HG03196 (cell line): ENCODE results near the gene IFT27.

Experiments used
- ATAC-seq: cut with Tn5 transposase; IDR thresholded peaks from one replicate; pipeline ENCODE4 v1.9.1; 2021; ENCODE audit not compliant: unreplicated experiment

IFT27 gene

GRCh38 chr22:36727927-36728488, 47.9 kb downstream of the IFT27 start:
- no peak for ATAC-seq

GRCh38 chr22:36727110-36727509, 48.8 kb downstream of the IFT27 start:
- ATAC-seq, result no peak

DNA sequence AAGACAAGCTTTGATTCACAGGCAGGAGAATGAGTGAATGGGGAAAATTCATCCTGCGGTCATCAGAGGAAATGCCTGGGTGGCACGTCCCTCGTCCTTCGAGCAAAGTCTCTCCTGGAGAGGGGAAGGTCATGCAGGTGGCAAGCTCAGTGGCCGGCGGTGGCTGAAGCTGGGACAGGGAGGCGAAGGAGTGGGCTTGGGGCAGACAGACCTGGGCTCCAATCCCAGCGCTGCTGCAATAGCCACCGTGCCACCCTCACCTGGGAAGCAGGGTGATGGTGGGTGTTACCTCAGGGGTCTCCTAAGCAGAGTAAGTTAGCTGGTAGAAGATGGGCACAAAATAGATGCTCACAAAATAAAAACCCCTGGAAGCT, 49.9 kb downstream of the IFT27 start:
- no peak for ATAC-seq

DNA sequence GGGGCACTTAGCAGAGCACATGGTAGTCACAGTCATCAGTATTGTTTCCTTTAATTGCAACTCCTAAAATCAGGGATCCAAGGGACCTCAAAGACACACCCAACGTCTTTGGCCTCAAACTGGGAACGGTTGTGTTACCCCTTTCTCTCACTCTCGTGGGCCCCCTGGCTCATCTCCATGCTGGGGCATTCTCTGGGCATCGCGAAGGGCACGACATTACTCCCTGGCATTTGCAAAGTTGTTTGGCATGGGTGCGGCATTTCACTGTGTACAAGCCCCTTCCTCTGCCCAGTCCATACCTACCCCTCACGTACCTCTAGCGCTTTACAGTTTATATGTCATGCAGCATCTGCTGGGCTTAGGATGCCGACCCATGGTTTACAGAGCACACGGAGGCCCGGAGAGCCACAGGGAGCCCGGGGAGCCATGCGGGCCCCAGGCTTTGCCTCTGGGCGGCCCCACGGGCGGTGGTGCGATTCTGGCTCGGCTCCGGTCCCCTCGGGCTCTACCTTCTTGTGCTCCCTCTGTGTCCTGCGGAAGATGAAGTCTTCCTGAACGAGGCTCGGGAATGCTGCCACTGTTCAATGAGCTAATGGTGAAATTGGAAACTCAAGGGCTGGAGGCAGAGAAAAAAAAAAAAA, 50.4 kb downstream of the IFT27 start:
- ATAC-seq, result no peak

GRCh38 chr22:36724836-36725235, 51.1 kb downstream of the IFT27 start:
- no peak for ATAC-seq

DNA sequence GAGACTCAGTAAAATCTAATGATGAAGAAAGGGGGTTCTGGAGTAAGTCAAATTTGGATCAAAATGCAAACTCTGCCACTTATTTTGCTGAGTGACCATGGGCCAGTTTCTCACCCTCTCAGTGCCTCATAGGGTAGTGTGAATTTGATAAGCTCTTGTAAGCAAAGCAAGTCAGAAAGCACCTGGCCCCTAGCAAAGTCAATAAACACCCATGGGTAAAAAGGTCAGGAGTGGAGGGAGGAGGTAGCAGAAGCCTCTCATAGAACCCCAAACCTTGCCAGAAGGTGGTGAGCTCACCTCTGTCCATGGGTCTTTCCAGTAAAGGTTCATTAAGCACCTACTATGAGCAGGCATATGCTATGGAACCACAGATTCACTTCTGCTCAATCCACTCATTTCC, 53.9 kb downstream of the IFT27 start:
- ATAC-seq, result no peak

DNA sequence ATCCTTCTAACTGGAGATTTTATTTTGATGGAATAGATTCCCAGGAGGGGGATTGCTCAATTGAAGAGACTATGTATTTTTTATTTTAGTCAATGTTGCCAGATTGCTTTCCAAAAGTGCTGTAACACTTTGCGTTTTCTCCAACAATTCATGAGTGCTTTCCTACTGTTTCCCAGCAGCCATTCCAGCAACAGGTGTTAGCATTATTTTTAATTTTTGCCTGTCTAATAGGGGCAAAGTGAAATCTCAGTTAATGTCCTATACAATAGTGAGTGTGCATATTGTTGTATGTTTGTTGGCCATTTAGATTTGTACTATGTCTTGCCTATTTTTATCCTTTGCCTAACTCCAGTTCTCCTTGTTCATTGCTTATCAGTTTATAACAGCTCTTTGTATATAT, 60.3 kb downstream of the IFT27 start:
- ATAC-seq, result no peak

DNA sequence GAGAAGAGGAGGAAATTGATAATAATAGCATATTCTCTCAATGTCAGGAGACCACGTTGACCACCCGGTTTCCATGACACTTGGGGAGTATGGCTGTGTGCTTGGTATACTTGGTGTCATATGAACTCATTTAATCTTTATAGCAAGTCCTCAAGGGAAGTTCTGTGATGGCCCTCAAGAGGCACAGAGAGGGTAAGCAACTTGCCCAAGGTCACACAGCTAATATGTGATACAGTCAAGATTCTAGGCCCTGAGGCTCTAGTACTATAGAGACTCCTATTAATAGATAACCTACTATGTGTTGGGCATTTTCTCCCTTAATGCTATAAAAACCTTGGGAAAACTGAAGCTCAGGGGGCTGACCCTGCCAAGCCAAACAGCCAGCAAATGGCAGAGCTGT, 61.8 kb downstream of the IFT27 start:
- no peak for ATAC-seq

GRCh38 chr22:36713436-36713835, 62.5 kb downstream of the IFT27 start:
- ATAC-seq, result no peak
